Stimulated activated CD4-positive, alpha-beta T cell treated with anti-CD3 and anti-CD28 coated beads, Interleukin-12 subunit alpha, Interleukin-12 subunit beta, amount 100 ng/mL, for 4 hours (primary cell): Measurements from ENCODE around the gene CROCC.

Experiments
- DNase-seq: peaks from one replicate; pipeline ENCODE4 v3.0.0-alpha.2; 2020

The CROCC gene

GRCh38 chr1:16969651-16970050 is 47.9 kb downstream of the CROCC start:
- DNase-seq, result no peak

- no peak for DNase-seq
Observed at GRCh38 chr1:16970132-16970910, 48.6 kb downstream of the CROCC start.

DNA sequence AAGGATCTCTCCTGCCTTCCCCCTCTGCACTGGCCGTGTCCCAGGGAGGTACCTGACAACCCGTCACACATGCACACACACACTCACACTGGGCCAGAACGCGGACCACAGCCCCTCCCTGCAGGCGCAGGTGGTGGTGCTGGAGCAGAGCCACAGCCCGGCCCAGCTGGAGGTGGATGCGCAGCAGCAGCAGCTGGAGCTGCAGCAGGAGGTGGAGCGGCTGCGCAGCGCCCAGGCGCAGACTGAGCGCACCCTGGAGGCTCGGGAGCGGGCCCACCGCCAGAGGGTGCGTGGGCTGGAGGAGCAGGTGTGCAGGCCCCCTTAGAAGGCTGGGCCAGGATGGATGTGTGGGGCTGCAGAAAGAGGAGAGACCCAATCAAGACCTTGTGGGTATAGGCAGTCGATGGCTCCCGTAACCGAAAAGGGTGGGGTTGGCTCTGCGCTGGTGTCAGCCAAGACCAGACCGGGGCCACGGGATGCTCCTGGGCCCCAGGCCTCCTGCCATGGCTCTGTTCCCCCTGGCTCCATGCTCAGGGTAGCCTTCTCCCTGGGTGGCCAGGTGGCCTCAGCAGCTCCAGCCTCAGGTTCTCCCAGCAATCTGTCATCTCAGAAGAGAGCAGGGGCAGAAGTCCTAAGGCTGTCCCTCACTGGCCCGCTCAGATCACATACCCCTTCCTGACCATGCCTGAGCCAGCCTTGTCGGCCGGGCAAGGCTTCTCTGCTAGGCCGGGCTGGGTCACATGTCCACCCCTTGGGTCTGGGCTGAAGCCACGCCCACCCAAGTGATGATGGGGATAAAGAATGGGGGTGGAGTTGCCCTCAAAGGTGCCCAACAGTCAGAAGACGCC is 49.8 kb downstream of the CROCC start:
- DNase-seq, result no peak

DNA sequence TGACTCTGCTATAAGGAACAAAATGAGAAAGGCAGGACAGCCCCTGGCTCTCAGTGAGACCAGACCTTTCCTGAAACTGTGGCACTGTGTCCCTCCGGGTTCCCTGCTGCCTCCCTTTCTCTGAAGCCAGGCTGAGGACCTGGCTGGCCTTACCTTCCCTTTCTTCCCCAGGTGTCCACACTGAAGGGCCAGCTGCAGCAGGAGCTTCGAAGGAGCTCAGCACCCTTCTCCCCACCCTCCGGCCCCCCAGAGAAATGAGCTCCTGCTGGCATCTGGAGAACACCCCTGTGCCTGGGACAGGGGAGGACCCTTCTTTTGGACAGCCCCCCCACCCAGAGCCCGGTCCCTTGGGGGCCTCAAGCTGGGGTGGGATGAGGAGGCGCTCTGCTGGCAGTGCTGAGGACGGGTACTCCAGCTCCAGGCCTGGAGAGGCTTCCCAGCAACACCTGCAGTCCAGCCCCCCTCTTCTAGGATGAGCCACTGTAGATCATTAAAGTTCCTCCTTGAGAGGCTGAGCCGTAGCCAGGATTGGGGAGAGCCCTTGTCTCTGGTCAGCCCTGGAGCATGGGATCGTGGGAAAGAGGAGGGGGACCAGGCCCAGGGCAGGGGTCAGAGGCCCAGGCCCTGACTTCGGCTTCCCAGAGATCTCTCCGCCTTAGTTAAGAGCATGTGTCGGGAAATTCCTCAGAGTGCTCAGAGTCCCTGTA is 50.6 kb downstream of the CROCC start:
- DNase-seq, result no peak

- DNase-seq, result no peak
Observed at GRCh38 chr1:16973215-16973614, 51.5 kb downstream of the CROCC start.

- DNase-seq, result no peak
Observed at GRCh38 chr1:16975211-16975610, 53.5 kb downstream of the CROCC start.

DNA sequence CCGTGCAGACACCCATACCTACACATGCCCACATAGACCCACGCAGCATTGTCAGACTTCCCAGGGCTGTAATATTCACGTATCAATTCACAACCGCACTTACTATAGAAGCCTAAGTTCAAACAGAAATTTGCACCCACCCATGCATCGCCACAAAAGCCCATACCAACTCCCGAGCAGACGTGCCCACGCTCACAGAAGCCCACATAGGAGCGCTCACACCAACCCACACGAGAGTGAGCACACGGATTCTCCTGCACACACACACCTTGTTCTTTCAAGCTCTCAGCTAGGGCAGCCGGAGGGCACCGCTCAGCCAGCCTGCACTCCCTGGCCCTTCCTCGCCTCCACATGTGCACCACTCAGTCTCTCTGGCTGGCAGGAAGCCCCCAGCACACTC is 54.1 kb downstream of the CROCC start:
- no peak for DNase-seq

- no peak for DNase-seq
Observed at GRCh38 chr1:16976966-16977365, 55.2 kb downstream of the CROCC start.

GRCh38 chr1:16977377-16977776 is 55.6 kb downstream of the CROCC start:
- no peak for DNase-seq

DNA sequence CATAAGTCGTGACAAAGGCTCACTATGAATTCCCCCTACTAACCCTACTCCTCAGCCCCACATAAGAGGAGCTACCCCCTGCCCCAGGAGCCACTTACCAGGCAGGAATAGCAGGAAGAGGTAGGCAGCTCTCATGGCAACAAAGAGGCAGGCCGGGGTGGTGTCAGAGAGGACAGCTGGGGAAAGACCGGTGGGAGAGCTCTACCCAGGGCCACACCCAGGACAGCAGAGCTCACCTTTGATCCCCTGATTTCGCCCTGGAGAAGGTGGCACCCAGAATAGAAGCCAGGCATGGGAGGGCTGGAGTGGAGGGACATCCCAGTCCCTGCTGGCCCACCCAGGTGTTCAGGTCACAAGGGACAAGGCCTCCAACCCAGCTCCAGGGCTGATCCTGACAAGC is 56.4 kb downstream of the CROCC start:
- DNase-seq, result no peak

- no peak for DNase-seq
Observed at GRCh38 chr1:16978567-16979474, 57.1 kb downstream of the CROCC start.

- no peak for DNase-seq
Observed at GRCh38 chr1:16979475-16980327, 58.0 kb downstream of the CROCC start.

- no peak for DNase-seq
Observed at GRCh38 chr1:16980473-16981268, 58.9 kb downstream of the CROCC start, which contains the start of gene MFAP2. MFAP2 (minus strand) TSS chr1:16980620; CDS start chr1:16978273, 2,347 bp downstream.

DNA sequence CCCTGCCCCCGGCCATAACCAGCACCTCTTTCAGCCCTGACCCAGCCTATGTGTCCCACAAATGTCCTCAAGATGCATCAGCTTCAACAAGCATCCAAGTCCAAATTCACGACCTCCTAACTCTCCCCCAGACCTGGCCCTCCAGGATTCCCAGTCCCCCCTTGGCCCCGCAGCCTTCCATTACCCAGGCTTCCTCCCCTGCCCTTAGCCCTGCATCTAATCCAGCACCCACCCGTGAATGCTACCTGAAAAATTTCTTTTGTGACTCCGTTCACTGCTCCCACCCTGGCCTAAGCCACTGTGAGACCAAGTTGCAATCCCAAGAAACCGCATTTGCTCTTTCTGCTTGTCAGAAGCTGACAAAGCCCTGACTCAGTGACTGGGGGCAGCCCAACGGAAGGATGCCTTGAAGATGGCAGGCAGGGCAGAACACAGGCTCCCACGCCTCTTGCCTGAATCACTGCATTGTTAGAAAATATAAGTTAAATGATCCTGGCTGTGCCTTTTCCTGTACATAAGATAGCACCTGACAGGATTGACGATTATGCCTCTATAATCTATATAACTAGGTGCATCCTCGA is 59.6 kb downstream of the CROCC start:
- no peak for DNase-seq

- DNase-seq, result no peak
Observed at GRCh38 chr1:16982902-16983301, 61.2 kb downstream of the CROCC start.

GRCh38 chr1:16983649-16984048 is 61.9 kb downstream of the CROCC start:
- no peak for DNase-seq

DNA sequence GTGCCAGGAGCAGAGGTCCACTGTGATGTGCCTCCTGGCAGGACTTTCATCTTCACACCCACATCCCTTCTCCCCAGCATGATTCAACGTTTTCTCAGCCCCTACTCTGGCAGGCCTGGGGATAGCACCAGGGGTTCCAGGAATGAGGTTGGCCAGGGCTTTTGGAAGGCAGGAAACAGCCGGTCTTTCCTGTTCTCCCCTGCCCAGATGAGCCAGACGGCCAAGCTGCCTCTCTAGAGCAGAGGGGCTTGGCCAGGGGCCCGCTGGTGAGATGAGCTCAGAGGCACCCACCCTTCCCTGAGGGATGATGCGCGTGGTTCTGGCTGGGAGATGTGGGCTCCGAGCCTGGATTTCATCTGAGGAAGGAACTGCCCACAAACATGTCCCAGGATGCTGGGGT is 63.0 kb downstream of the CROCC start:
- DNase-seq, result no peak

DNA sequence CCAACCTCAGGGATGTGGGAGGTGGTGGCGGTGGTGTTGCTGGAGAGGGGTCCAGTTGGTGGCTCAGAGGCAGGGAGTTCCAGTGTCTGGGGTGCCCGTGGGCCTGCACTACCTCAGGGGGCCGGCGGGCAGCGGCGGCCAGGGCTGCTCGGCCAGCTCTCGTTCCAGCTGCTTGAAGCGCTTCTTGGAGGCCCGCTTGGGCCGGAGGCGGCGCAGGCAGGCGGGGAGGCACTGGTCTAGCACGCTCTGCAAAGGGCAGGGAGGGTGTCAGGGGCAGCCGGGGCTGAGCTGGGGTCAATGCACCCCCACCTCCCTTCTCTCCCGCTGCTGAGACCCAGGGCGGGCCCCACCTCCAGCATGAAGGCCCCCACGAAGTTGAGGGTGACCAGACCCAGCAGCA is 64.4 kb downstream of the CROCC start:
- DNase-seq, result no peak

- no peak for DNase-seq
Observed at GRCh38 chr1:16986560-16986959, 64.8 kb downstream of the CROCC start.

- no peak for DNase-seq
Observed at GRCh38 chr1:16986962-16987361, 65.2 kb downstream of the CROCC start.
